HG03432 (cell line): ENCODE measurements around the gene BRINP2.

Experiments used
- ATAC-seq: cut with Tn5 transposase; IDR thresholded peaks from one replicate; pipeline ENCODE4 v1.9.1; 2021; ENCODE audit warnings: mild to moderate bottlenecking, moderate library complexity; ENCODE audit not compliant: unreplicated experiment

BRINP2 gene

DNA sequence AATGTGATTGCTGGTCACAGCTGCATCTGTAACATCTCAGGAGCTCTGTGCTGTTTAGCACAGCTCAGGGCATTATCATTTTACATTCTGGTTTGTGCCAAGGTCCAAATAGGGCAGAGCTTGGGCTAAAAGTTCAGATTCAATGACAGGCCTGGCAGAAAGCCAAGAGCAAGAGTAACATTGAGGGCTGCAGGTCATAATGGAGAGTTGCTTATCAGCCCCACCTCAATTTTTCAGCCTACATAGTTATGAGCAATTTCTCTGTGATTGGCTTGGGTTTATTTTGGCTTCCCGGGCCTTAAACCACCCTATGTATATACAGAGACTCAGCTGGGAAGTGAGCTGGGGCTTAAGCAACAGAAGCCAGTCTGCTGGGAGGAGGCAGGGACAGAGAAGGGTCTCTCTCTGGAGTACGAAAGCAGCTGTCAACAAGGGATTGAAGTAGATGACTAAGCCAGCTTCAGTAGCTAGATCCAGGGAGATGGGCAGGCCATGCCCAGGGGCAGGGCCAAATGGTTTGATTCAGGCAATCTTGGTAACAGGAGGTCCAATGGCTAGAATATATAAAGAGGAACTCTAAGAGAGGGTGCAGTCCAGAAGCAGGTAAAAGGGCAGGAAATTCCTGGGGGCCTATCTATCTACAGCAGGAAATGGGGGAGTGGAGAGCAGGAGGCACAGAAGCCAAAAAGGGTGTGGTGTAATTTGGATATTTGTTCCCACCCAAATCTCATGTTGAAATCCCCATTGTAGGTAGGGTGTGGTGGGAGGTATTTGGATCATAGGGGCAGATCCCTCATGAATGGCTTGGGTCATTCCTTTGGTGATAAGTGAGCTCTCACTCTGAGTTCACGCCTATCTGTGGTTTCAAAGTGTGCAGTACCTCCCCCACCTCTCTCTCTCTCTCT, 49.0 kb downstream of the BRINP2 start:
- ATAC-seq: no peak

- ATAC-seq: no peak
These were observed 52.6 kb downstream of the BRINP2 start for GRCh38 chr1:177223359-177223758.

GRCh38 chr1:177227978-177228692, 57.4 kb downstream of the BRINP2 start:
- no peak for ATAC-seq

GRCh38 chr1:177228693-177229065, 57.9 kb downstream of the BRINP2 start:
- ATAC-seq: no peak

GRCh38 chr1:177229781-177230180, 59.0 kb downstream of the BRINP2 start:
- no peak for ATAC-seq

DNA sequence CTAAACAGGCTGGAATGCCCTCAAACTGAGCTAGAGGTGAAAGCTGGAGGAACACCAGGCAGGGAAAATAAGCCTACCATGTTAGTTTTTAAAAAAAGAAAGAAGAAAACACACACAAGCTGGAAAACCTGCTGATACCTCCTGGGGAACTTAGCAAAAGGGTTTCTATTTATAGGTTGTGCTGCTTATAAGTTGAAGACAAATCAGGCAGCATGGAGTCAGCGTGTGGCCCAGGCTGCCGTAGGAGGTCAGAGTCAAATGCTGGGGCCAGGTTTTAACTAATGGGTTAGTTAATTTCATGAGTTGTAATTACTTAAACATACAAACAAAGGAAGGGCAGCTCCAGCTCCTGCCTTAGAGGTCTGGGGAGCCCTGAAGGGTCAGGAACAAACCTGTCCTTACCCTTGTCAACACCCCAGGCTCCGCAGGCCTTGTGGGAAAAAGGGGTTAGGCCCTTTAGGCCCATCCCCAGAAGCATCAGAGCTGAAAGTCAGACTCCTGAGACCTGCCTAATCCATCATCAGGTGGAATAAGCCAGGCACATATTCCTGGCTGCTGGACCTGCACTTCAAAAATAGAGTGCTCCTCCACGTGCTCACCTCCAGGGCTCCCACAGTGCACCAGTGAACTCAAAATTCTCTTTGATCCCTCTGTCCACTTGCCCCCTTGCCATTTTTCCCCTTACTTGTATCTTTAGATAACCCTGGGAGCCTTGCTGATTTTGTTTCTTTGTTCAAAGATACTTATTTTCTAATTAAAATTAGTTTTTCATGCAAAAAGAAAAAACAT, 59.7 kb downstream of the BRINP2 start:
- no peak for ATAC-seq

DNA sequence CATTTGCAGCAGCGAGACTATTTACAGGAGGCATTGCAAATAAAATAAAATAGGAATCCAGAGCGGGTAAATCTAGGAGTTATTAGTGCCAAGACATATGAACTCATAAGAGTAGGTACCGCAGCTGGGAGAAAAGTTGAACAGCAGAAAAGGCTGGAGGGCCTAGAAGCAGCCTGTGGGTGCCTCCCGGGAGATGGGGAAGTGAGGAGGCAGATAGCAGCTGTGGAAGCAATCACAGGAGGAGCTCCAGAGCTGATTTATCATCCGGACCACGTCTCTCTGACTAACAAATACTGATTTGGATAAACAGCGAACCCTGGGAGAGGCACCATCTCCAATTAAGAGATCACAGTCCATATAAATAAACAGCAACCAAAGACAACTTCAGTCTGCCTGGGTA, 64.6 kb downstream of the BRINP2 start:
- no peak for ATAC-seq

GRCh38 chr1:177236962-177237361, 66.2 kb downstream of the BRINP2 start:
- no peak for ATAC-seq

- ATAC-seq: no peak
These were observed 68.2 kb downstream of the BRINP2 start for GRCh38 chr1:177238967-177239366.

- no peak for ATAC-seq
These were observed 69.0 kb downstream of the BRINP2 start for GRCh38 chr1:177239792-177240191.

DNA sequence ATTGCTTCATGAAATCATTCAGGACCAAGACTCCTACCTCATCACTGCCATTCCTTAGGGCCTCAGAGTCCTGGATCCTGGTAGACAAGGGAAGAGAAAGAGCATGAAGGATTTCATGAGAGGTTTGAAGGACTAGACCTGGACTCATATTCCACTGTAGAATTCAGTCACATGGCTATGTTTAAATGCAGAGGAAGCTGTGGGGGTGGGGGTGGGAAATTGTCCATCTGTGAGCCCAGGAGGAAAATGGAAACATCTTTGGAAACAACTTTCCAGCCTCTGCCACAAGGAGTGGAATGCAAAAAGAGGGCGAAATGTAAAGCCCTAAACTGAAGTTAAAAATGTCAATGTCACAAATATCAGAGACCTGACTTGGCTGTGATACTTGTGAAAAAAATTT, 73.0 kb downstream of the BRINP2 start:
- no peak for ATAC-seq

GRCh38 chr1:177246710-177247580, 76.2 kb downstream of the BRINP2 start:
- ATAC-seq: no peak

DNA sequence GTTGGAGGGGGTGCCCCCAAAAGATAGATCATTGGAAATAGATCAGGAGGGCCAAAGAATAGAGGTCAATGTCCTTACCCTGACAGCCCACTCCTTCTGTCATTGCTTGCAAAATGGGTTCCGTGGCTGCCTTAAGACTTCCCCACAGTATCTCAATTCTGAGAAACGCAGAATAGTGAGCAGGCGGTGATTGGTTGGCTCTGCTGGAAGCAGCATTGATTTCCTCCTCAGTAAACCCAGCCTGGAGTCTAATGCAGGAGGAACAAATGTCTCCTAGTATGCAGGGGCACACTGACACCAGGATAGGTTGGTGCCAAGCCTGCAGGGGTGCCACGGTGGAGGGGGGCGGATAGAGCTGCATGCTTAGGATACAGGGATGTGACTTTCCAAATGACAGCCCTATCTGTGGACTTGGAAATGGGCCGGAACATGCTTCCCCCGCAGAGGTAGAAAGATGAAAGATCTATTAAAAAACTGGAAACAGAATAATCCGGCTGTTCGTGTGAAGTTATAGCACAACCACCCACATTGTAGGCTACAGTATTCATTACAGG, 76.9 kb downstream of the BRINP2 start:
- ATAC-seq: no peak

GRCh38 chr1:177248258-177248657, 77.5 kb downstream of the BRINP2 start:
- ATAC-seq: no peak

GRCh38 chr1:177249231-177249630, 78.5 kb downstream of the BRINP2 start:
- no peak for ATAC-seq

- ATAC-seq: no peak
These were observed 82.1 kb downstream of the BRINP2 start for GRCh38 chr1:177252877-177253276.

- no peak for ATAC-seq
These were observed 84.7 kb downstream of the BRINP2 start for GRCh38 chr1:177255411-177255810.

DNA sequence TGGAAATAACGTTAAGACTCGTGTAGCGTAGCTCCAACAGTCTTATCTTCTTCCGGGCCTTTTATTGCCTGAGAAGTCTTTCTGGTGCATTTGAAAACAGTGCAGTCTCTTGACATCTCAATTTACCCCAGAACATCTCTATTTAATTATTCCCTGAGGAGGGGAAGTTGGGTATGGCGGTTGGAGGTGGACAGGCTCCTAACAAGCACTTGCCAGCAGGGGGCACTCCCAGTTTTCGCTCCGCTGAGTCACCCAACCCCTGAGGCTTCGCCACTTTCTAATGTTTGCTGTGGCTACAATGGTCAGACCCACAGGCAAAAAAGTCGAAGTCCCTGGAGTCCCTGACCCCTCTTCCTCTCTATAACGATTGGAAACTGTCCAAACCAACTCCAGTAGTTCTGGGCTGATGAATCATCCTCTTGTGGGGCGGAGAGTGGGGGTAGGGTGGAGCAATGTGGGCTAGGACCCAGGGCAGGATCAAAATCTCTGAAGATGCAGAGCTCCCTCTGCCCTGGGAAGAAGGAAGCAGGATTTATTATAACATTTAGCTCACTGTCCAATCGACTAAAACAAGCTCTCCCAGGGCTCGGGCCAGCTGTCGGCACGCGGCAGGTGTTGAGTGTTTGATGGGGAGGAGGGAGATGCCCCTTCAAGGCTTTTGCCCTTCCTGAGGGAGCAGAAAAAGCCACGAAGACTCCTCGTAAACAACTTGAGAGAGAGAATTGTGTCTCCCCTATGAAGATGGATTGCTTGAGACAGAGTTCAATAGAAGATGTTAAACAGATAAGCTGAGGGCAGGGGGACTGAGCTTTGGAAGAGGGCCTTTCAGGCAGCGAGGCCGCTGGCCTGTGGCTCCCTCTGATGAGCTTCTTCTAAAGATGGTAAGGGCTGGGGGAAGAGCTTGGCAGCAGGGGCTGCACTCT, 85.7 kb downstream of the BRINP2 start:
- ATAC-seq: peak; percentile 69

- ATAC-seq: no peak
These were observed 86.4 kb downstream of the BRINP2 start for GRCh38 chr1:177257128-177257527.
